ENCODE data around the gene SMAD9.

The SMAD9 gene

DNA sequence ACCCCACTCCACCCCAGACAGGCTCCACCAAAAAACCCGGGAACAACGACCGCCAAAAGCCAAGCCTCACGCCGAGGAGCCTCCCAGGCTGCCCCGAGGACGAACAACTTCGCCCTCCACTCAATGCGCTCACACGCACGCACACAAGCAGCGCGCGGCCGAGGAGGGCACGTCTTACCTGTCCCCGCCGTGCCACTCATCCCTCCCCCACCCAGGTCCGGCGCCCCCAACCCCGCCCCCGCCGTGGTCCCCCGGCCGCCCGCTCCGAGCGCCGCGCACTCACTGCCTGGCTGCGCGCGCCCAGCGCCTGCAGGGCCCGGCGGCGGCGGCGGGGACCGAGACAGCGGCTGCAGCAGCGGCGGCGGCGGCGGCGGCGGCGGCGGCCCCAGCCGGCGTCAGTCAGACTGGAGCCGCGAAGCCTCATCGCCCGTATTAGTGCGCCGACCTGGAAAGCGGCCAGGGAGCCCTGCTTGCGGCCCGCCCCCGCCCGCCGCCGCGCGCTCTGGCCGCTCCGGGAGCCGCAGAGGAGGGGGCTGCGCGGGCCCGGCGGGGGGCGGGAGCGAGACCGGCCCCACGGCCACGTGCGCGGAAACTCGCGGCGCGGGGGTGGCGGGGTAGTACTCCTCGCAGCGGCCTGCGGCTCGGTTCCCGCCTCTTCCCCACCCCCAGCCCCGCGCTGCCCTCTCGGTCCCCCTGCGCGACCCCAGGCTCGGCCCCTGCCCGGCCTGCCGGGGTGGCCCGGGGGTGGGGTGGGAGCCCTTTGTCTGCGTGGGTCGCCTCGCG, at the start of gene SMAD9:
Gene SMAD9 (minus strand): TSS at position 406 of the 783 bp plus-strand sequence. CDS start 40,549 bp downstream, outside the sequence.
- DNase-seq = peak in 1 of 2 donors; percentile 16

DNA sequence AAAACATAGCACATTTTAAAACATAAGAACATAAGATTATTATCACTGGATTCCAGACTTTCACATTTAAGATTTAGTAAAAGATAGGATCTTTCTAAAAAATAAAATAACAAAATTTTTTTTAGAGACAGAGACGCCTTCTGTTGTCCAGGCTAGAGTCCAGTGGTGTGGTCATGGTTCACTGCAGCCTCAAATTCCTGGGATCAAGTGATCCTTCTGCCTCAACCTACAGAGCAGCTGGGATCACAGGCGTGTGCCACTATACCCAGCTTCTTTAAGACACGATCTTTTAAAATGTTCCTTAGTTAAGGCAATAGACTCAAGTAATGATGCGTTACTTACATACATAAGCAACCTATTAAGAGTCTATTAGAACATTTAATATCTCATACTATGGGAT, 46.4 kb upstream of the SMAD9 start:
- no peak for DNase-seq

DNA sequence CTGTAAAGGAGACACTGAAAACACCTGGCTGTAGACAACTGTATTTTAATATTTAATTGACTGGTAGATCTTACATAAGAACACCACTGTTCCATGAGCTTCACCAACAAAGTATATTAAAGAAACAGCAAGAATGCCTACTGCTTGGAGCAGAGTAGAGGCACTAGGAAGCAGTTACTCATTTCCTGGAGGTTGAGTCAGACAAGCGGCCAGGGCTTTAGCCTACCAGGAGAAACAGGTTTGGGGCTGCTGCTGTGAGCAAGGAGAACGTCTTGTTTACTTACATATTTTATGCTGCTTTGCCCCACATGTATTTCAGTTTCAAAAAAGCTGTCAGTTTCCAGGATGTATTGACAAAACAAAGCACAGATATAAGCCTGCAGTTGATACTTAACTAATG, 45.7 kb upstream of the SMAD9 start:
- no peak for DNase-seq

DNA sequence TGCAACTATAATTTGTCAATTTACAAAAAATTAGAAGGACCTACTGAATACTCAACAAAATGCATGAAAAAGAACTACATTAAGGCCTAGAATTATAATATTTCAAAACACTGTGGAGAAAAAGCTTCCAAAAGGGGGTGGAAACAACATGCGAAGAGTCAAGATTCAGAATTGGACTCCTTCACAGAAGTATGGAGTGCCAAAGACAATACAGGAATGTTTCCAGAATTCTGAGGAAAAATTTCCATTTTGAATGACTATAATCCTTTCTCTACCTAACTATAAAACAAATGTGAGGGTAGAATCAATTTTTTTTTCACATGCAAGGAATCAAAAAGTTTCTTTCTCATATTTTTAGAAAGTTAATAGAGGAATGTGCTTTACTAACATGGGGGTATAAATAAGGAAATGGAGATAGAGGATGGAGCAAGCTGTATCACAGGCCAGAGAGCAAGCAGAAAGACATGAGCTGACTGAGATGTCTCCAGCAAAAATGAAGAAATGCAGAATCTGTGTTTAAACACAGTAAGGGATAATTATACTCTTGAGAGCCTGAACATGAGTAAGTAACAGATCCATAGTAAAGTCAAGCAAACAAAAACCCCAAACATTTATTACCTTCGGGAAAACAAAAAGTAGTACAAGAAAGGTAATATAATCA, 39.5 kb upstream of the SMAD9 start:
- no peak for DNase-seq

DNA sequence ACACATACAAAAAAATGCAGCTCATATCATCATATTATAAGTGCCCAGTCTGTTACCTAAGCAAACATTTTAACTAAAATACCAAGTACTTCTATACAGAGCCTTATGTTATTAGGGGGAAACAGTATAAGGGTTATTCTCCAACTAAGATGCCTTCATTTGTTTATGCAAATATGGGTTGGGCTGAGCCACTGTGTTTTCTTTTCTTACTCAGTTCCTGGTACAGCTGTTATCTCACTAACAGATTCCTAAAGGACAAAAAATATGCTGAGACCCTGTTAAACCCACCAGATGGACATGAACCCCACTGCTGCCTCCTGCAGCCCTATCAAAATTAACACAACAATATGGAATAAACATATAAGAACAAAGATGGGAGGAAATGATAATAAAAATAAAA, 34.5 kb upstream of the SMAD9 start:
- DNase-seq = no peak

DNA sequence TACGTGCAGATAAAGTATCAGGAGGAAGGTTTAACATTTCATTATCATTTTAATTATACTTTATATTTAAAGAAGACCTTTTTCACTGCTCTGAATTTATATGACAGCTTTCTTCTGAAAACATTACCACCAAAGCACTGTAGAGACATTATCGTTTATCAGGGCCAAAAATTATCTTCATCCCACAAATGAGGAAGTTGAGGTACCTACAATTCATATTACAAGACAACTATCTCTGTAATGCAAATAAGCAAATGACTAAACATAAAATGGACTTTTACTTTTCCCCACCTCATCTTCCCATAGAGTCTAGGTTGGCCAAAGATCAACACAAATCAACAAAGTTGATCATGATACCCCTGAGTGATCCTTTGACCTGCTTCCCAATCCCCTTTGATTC, 30.9 kb upstream of the SMAD9 start:
- DNase-seq = no peak

DNA sequence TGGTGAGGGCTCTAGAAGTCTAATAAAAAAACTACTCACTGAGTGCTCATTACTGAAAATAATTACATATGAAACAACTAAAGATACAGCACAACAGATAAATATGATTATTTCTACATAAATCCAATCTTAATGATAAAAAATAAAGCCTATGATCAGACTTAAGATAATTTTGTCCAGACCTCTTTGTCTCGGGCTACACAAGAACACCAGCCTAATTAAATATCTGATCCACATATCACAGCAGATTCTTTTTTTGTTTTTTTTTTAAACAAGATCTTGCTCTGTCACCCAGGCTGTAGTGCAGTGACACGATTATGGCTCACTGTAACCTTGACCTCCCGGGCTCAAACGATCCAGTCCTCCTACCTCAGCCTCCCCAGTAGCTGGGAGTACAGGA, 30.3 kb upstream of the SMAD9 start:
- no peak for DNase-seq

DNA sequence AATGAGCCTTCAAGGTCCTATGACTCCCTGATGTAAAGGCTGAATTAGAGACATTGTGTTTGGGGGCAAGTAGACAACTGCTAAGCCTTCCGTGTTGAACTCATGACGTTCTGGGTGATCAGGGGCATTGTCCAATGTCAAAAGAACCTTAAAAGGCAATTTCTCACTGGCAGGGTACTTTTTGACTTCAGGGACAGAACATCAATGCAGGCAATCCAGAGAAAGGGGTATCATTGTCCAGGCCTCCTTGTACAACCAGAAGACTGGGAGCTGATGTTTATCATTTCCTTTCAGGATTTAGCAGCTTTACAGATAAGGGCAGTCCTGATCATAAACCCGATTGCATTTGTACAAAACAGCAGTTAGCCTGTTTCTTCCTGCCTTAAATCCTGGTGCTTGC, 25.0 kb upstream of the SMAD9 start:
- no peak for DNase-seq

DNA sequence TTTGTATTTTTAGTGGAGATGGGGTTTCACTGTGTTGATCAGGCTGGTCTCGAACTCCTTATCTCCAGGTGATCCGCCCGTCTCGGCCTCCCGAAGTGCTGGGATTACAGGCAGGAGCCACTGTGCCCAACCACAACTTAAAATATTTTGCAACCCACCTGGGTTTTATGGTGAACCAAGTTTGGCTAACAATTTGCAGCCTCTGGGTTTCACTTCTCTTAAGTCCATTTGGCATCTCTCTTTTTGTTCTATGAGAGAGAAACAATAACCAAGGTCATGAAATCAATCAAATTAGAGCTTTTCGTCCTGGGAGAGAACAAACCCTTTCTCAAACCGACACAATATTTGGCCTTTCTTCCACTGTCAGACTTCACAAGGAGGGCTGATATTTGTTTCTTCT, 5.6 kb upstream of the SMAD9 start:
- DNase-seq = no peak

DNA sequence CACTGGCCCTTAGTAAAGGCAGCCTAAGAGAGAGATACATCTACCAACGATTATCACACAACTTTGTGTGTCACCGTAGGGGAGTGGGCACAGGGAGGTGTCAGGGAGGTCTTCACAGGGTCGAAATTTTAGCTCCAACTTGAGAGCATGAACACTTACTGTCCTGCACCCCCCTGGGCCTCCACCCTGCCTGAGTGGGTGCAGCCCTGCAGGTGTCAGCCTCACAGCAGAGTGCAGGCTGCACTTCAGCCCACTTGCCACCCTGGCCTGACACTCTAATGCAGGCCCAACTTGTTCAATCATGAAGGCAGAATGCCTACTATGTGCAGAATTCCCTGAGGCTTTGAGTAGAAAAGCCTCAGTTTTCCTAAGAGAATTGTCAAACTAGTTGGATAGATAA, 4.0 kb upstream of the SMAD9 start:
- DNase-seq = no peak

DNA sequence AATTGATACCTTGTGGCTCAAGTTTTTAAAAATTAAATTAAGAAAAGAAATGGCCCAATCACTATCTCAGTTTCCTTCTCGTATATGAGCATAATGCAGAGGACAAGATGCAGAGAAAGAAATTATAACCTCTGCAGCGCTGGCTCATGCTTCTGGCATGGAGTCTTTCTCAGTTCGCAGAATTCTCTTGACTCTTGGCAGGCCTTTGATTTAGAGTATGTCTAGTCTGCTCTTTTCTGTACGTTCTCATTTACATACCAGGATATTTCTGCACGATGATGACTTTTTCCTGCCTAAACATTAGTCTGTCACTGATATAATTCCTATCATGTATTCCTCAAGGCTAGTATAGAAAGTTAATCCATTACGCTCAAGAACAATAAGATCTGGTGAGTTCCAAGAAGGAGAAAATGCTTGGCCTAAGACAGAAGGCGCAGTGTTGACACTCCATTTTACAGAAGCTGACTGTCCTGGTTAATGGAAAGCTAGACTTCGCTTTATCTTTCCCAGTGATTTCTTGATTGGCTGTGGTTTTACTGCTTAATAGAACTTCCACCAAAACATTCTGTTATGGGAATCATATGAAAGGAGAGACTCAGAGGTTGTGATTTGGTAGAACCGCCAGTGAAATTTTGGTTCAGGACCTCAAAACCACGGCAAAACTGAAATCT, 1.7 kb upstream of the SMAD9 start:
- no peak for DNase-seq

DNA sequence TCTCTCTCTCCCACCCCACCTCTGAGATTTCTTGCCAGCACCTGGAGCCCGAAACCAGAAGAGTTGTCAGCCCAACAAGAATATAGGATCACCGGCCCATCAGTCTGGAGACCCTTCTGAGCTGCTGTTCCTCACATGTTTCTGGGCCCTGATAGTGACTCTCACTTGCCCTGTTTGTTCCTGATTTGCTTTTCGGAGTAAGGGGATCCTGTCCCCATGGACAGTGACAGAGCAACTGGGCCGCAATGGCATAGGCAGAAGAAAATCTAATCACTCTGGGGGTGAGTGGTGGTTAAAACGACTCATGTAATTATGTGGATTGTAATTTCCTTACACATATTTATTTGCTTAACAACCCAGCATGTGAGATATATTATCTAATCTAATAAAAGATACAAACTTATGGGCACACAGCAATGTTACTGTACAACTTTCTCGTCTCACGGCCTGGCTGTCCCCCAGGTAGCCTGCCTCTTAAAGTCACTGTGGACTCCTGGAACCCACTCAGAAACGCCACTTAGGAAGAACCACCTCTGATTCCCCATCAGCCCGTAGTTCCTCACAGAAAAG, 663 bp upstream of the SMAD9 start:
- no peak for DNase-seq

DNA sequence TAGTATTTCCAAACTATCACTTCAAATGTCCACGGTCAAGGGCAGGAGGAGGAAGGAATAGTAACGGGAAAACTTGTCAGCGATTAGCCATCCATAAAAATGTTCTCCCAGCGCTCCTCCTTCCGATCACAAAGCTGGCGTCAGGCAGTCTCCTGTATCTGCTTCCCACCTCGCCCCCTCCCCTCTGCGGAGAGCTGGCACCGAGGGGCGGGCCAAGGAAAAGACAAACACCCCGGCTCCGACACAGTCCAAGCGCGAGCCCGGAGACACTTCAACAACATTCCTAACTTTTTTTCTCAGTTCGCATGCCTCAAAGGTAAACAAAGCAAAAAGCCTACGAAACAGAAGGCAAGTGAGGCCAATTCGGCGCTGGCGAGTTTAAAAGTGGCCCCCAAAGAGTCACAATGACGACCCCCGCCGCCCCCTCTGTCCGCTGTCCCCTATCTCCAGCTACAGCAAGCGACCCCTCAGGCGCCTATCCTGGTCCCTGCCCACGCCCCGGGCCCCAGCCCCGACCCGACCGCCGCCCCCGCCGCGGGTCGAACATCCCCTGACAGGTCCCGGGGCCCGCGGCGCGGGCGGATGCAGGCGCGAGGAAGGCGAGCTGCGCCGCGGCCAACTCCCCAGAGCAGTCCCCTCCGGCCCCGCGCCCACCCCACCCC, 736 bp downstream of the SMAD9 start:
- DNase-seq = no peak

DNA sequence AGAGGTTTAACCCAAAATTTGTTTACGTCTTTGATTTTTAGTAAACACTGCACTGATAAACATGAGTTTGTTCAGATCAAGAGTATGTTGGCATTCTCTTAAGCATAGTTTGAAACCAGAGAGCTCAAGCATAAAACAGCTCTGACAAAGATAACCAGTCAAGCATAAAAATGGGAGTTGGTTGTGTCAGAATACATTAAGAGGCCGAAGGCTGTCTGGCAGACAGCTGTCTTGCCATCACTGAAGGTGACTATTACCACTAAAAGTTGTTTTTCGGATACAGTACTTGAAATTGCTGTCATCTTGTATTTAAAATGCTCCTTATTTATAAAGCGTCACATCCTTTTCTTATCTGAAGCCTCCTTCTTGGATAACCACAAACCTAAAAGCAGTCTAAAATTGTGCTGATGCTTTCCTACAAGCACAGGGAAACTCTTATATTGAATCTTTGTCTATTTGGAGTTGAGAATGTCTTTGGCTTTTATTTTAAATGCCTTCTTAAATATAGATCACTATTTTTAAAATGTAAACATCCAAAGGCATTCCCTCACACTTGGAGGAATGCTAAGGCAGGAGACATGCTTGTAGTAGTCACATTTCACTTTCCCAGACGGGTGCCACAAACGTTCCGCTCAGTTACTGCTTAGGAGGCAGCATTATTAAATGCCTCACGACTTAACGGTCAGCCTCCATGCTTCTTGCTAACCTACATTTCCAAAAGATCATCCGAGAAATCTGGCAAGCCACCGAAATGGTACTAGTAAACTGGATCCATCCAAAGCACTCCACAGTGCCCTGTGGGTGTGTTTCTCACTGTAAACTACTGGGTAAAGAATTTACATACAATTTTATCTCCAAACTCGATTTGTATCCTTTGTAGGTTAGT, 1.5 kb downstream of the SMAD9 start:
- no peak for DNase-seq

DNA sequence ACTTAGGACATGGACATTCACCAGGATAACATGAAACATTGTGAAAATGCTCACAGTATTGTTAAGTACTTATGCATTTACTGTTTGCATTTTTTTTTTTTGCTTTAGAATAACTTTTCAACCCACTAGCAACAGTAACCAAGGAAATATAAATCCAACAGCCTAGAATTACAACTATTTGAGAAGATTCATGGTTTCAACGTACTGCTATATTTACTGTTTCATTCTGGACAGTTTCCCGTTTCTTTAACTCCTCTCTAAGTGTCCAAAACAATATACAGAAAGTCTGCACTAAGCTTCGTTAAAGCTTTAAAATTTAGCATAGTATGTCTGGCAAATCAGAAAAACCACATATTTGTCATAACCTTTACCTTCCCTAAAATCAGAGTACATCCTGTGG, 2.7 kb downstream of the SMAD9 start:
- DNase-seq = no peak

DNA sequence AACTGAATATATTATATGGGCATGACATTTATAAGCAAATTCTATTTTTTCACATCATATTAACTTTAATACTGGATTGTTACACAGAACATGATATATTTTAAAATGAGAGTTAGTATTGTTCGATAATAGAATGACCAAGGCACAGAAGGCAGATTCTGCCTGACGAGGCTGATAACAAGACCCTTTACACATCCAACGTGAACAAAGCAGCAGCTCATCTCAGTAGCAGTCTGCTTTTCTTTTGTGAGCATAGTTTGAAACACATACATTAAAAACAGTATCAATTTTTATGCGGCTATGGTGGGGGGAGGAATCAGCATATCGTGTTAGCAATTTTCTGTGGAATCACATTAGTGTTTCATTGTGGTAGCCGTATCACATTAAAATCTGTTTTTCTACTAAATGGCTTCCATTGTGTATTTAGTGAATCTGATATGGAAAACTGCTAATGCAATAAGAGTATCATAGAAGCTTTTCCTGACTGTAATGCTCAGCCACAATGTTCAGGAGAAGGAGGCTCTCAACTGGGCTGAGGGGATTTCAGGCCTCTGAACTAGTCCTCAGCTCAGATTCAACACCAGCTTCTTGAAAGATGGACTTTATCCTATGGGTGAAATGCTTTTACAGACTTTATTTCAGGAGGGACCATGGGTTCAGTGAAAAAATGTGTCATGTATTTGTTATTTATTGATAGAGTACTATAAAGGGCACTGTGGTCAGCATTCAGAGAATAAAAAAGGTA, 4.0 kb downstream of the SMAD9 start:
- DNase-seq = no peak

DNA sequence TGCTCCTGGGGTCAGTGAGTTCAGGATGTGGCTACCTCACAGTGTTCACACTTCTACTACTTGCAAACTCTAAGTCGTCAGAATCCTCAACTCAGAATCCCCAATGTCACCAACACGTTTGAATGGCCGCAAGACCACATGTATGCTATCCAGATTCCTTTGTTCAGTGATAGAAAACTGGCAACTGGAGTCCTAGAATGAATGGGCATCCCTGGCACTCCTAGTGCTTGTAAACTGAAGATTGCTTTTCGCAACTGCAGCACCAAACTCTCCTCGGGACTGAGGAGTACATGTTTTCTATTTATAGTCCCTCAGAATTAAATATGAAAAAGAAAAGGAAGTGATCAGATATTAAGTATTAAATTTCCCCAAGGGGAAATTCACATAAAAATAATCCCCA, 4.9 kb downstream of the SMAD9 start:
- DNase-seq = no peak

DNA sequence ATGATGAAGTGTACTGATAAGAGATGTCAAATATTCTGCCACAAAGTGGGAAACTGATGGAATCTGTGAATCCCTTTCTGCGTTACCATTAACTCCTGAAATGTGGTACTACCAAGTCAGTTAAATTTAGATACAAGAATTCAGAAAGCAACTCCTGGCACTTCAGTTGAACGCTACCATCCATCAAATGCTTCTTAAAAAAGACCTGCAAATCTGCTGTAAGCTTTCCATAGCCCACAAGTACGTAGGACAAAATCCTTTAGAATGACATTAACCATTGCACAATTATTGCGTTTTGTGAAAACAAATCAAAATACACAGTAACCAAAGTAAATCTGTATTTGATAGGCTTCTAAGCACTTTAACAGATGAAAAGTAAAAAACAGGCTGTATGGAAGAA, 5.4 kb downstream of the SMAD9 start:
- no peak for DNase-seq

DNA sequence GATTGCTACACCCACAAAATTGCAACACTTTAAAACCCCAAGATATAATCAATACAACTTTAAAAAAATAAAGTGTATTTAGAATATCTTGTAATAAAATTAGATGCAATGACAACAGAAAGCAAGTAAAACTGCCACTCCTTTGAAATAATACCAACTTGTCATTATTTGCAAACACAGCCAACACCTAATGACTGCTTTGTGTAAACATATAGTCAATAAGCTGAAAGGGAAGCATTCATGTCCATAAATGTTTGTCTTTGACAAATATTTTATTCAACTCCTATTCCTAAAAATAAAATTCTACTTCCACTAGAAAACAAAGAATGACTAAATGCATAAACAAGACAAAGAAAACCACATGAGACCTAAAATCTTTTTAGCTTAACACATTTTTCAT, 6.6 kb downstream of the SMAD9 start:
- DNase-seq = no peak

DNA sequence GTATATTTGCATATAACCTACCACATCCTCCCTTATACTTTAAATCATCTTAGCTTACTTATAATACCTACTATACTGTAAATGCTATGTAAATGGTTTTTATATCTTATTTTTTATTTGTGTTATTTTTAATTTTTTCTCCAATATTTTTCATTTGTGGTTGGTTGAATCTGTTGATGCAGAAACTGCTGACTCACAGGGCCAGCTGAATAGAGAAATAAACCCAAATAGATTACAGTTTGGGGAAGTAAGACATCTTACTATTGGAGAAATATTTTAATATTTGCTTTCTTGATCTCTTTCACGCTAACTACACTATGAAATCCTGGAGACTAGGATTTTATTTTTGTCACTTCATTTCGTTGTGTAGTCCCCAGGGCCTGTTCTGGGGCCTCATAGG, 7.1 kb downstream of the SMAD9 start:
- DNase-seq = no peak

DNA sequence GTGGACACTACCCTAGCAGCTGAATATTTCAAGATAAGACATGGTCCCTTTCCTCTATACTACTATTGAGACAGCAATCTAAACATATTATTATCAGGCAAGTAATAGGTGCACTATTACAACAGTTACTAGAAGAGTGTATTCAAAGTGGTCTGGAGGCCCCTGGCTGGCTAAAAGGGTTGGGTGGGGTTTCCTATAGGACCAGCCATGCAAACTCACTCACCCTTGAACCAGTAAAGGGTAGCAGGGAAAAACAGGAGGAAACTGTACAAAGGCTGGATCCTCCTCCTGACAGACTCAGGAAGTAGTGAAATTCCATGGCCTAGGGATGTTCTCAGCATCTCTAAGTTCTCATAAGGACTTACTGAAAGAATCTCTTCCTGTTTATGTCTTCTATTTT, 7.7 kb downstream of the SMAD9 start:
- no peak for DNase-seq

DNA sequence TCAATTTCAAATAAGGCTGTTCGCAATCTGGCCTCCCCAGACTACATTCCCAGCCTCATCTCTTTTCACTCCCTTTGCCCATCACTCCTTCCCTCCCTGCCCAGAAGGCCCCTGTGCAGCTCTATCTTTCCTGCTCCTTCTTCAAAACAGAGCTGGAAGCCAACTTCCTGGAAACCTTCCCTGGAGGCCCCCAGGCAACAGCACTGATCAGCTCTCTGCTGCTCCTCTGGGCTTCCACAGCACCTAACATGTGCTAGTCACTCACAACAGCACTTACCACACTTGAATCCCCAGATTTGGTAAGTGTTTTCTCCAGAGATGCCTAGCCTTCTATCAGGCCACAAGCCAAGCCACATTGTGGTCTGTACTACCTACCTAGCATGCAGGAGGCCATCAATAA, 9.5 kb downstream of the SMAD9 start:
- no peak for DNase-seq
